Measurements from ENCODE around the gene PLD6.

- TF ChIP-seq POLR2A (IDR thresholded peaks at IDR 0.05), result no peak
- TF ChIP-seq CTCF (IDR thresholded peaks at IDR 0.05), result no peak
- TF ChIP-seq EP300 (IDR thresholded peaks at IDR 0.05), result no peak
Measured at GRCh38 chr17:17254036-17254435, 47.9 kb upstream of the PLD6 start.

All from tibial nerve (tissue), 4 donors.